A549 (cell line): ENCODE measurements around the gene GOLGA6L2. TPM values are rescaled to one million over a fixed set of nuclear protein-coding genes. Genes with fewer than 3 reads are reported as not detected.

ENCODE experiments used
- BHLHE40 ChIP-seq: IDR thresholded peaks from 2 replicates; pipeline ENCODE4 v1.6.1; 2012; ENCODE audit warnings: low read depth, low read length, inconsistent platforms
- CBX2 ChIP-seq: fragments of 200-600 bp; sonication (generic); IDR thresholded peaks from 2 replicates; pipeline ENCODE4 v1.6.1; 2016; ENCODE audit warnings: low read depth, mild to moderate bottlenecking, borderline replicate concordance
- CBX8 ChIP-seq: fragments of 200-600 bp; sonication (generic); IDR thresholded peaks from 2 replicates; pipeline ENCODE4 v1.6.1; 2016
- CHD2 ChIP-seq: fragments of 150-350 bp; IDR thresholded peaks from 2 replicates; pipeline ENCODE4 v1.6.1; 2014; ENCODE audit warnings: low read length; ENCODE audit not compliant: partially characterized antibody
- CHD4 ChIP-seq: fragments of 200-600 bp; sonication (generic); IDR thresholded peaks from 2 replicates; pipeline ENCODE4 v1.6.1; 2016; ENCODE audit warnings: antibody characterized with exemption, mild to moderate bottlenecking, borderline replicate concordance
- EHMT2 ChIP-seq: fragments of 200-600 bp; sonication (generic); IDR thresholded peaks from 2 replicates; pipeline ENCODE4 v1.6.1; 2016; ENCODE audit warnings: antibody characterized with exemption, low read depth, mild to moderate bottlenecking, moderate library complexity
- EP300 ChIP-seq, 2 experiments: fragments of >200 bp; sonication (Bioruptor Twin); formaldehyde crosslinking; IDR thresholded peaks; 2 replicates in 1 of 2; 3 replicates in 1 of 2; pipeline ENCODE4 v1.6.1; 2016 to 2017
- FOSB ChIP-seq: fragments of 250-450 bp; sonication (Bioruptor Pico); IDR thresholded peaks from 2 replicates; pipeline ENCODE4 v1.5.0; 2020; ENCODE audit warnings: mild to moderate bottlenecking, moderate library complexity
- FOSL2 ChIP-seq, 2 experiments: fragments of 450-650 bp in 1 of 2; fragments of >200 bp in 1 of 2; sonication (Bioruptor Twin) in 1 of 2; formaldehyde crosslinking; IDR thresholded peaks; 2 replicates each; pipeline versions ENCODE4 v1.5.0 to v1.6.1; 2016 to 2020; ENCODE audit warnings: mild to moderate bottlenecking in 1 of 2, moderate library complexity in 1 of 2
- HEYL ChIP-seq: fragments of 250-450 bp; sonication (Bioruptor Pico); IDR thresholded peaks from 2 replicates; pipeline ENCODE4 v1.8.0; 2021; ENCODE audit warnings: mild to moderate bottlenecking, moderate library complexity
- JUN ChIP-seq, 2 experiments: fragments of >200 bp; sonication (Bioruptor Twin); formaldehyde crosslinking; IDR thresholded peaks; 2 replicates in 1 of 2; 3 replicates in 1 of 2; pipeline ENCODE4 v1.6.1; 2016 to 2017
- JUNB ChIP-seq: fragments of >200 bp; sonication (Bioruptor Twin); formaldehyde crosslinking; IDR thresholded peaks from 2 replicates; pipeline ENCODE4 v1.6.1; 2016
- KDM5A ChIP-seq: fragments of 200-600 bp; sonication (generic); IDR thresholded peaks from 2 replicates; pipeline ENCODE4 v1.6.1; 2016; ENCODE audit warnings: antibody characterized with exemption, mild to moderate bottlenecking
- MAFK ChIP-seq: fragments of 450-650 bp; IDR thresholded peaks from 2 replicates; pipeline ENCODE4 v1.6.1; 2014; ENCODE audit not compliant: partially characterized antibody
- MYC ChIP-seq: IDR thresholded peaks from 2 replicates; pipeline ENCODE4 v1.6.1; 2012; ENCODE audit warnings: mild to moderate bottlenecking, inconsistent platforms, low read length, improper control_type of control experiment, borderline replicate concordance
- NPAS2 ChIP-seq: fragments of 250-450 bp; sonication (Bioruptor Pico); IDR thresholded peaks from 2 replicates; pipeline ENCODE4 v1.8.0; 2022; ENCODE audit warnings: mild to moderate bottlenecking, moderate library complexity, borderline replicate concordance
- NR3C1 ChIP-seq: fragments of >200 bp; sonication (Bioruptor Twin); formaldehyde crosslinking; IDR thresholded peaks from 3 replicates; pipeline ENCODE4 v1.6.1; 2017
- POLR2A ChIP-seq: IDR thresholded peaks from 2 replicates; pipeline ENCODE4 v1.6.1; 2012; ENCODE audit warnings: mild to moderate bottlenecking, low read length
- POLR2AphosphoS2 ChIP-seq: conservative IDR thresholded peaks from 2 replicates; pipeline ENCODE4 v1.6.1; 2012; ENCODE audit warnings: low read length, improper control_type of control experiment, inconsistent platforms
- RAD21 ChIP-seq, 2 experiments: fragments of >200 bp in 1 of 2; sonication (Bioruptor Twin) in 1 of 2; formaldehyde crosslinking in 1 of 2; IDR thresholded peaks in 1 of 2; conservative IDR thresholded peaks in 1 of 2; 2 replicates in 1 of 2; 3 replicates in 1 of 2; pipeline ENCODE4 v1.6.1; 2012 to 2018; ENCODE audit warnings: inconsistent platforms in 1 of 2
- RFX5 ChIP-seq: fragments of 450-650 bp; IDR thresholded peaks from 2 replicates; pipeline ENCODE4 v1.7.1; 2014; ENCODE audit warnings: antibody characterized with exemption, mild to moderate bottlenecking, moderate library complexity
- RNF2 ChIP-seq: fragments of 200-600 bp; sonication (generic); IDR thresholded peaks from 2 replicates; pipeline ENCODE4 v1.6.1; 2016; ENCODE audit warnings: low read depth, mild to moderate bottlenecking, antibody characterized with exemption, moderate library complexity, borderline replicate concordance
- SREBF2 ChIP-seq: fragments of 450-650 bp; IDR thresholded peaks from 2 replicates; pipeline ENCODE4 v1.6.1; 2014; ENCODE audit warnings: mild to moderate bottlenecking, moderate library complexity
- TFCP2L1 ChIP-seq: fragments of 250-450 bp; sonication (Bioruptor Pico); IDR thresholded peaks from 2 replicates; pipeline ENCODE4 v1.5.0; 2021; ENCODE audit warnings: mild to moderate bottlenecking
- TP53 ChIP-seq: fragments of 250-450 bp; sonication (Bioruptor Pico); IDR thresholded peaks from 2 replicates; pipeline ENCODE4 v1.5.0; 2021; ENCODE audit warnings: mild to moderate bottlenecking, moderate library complexity
- ZC3H11A ChIP-seq: fragments of 450-650 bp; IDR thresholded peaks from 2 replicates; pipeline ENCODE4 v1.6.1; 2014; ENCODE audit warnings: antibody characterized with exemption, mild to moderate bottlenecking
- ZFP36 ChIP-seq: fragments of 450-650 bp; IDR thresholded peaks from 2 replicates; pipeline ENCODE4 v1.6.1; 2014; ENCODE audit warnings: borderline replicate concordance; ENCODE audit not compliant: partially characterized antibody
- polyA plus RNA-seq, 4 experiments: library from polyadenylated mRNA; depleted of rRNA in 3 of 4; stranded (reverse); fragments of >200 nt; fragmentation: RNase III in 1 of 4; extraction: RNeasy Plus Mini Kit Qiagen cat#74134 plus additional on column Dnase treatment in 1 of 4; gene quantifications; 2 replicates in 3 of 4; 3 replicates in 1 of 4; pipeline ENCODE4 v1.2.3, GENCODE V29; 2011 to 2017
- TF ChIP-seq, protein P1 (sequence below): fragments of 250-450 bp; sonication (Bioruptor Pico); IDR thresholded peaks from 2 replicates; pipeline ENCODE4 v1.5.0; 2021; ENCODE audit warnings: mild to moderate bottlenecking, moderate library complexity, borderline replicate concordance
- TF ChIP-seq, protein P2 (sequence below): fragments of >200 bp; sonication (Bioruptor Twin); formaldehyde crosslinking; IDR thresholded peaks from 2 replicates; pipeline ENCODE4 v1.6.1; 2016
- TF ChIP-seq, protein P3 (sequence below): fragments of >200 bp; sonication (Bioruptor Twin); formaldehyde crosslinking; IDR thresholded peaks from 3 replicates; pipeline ENCODE4 v1.5.1; 2016
- TF ChIP-seq, protein P4 (sequence below): IDR thresholded peaks from 2 replicates; pipeline ENCODE4 v1.6.1; 2012

GOLGA6L2 gene
- polyA plus RNA-seq, 2 of the 4 experiments (the other 2 are of a cell fraction), result 0.03 TPM; not detected in 1

DNA sequence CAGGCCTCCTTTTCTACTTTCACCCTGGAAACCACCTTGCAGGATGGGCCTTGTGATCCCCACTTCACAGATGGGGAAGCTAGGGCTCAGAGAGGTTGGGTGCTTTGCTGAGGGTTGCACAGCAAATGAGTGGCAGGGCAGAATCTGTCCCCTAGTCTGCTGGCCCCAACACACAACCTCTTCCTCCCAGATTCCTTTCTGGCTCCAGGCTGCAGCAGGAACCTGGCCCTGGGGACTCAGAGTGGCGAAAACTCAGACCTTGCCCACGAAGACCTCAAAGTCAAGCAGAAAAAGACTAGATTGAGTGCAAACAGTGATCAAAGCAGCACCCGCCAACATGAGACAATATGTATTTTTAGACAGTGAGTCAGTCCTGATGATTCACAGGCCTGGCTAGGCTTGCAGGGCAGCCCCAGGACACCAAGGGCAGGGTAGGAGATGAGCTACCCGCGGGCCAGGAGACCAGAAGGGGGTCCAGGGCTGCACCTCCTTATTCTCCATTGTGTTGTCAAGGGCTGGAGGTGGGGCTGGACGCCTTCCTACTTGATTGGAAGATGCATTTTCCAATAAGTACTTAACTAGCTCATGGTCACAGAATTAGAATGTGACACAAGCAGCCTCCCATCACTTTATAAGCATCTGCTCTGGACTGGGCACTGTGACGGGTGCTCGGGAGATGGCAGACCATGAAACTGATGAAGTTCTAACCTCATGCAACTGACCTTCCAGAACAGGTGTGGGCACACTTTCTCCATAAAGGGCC is 23.9 kb downstream of the GOLGA6L2 start (continued):
- TF ChIP-seq RNF2 (no peak), CHD2 (no peak), ZC3H11A (no peak), MYC (no peak), BHLHE40 (no peak), HEYL (CRISPR knock-in tag) (no peak), FOSL2 (IDR thresholded peaks at IDR 0.05) (peak; percentile 87), FOSL2 (CRISPR knock-in tag; IDR thresholded peaks at IDR 0.05) (peak; percentile 88), SREBF2 (no peak), TP53 (CRISPR knock-in tag) (no peak), FOSB (no peak), POLR2A (no peak), CHD4 (no peak), ZFP36 (peak; percentile 97), CBX2 (no peak), TFCP2L1 (CRISPR knock-in tag) (no peak), KDM5A (no peak), CBX8 (no peak), POLR2AphosphoS2 (no peak), RAD21 (conservative IDR thresholded peaks at IDR 0.05 in 1 of 2, IDR thresholded peaks at IDR 0.05 in 1 of 2) (peak in 1 of 2 experiments; percentile 2; a peak in 1 of 5 replicates), JUN (IDR thresholded peaks at IDR 0.05) (peak; percentile 35 to 67; a peak in 3 of 5 replicates), NR3C1 (no peak), RFX5 (no peak), JUNB (peak; percentile 92), MAFK (no peak), EHMT2 (no peak), NPAS2 (CRISPR knock-in tag) (no peak), EP300 (IDR thresholded peaks at IDR 0.05) (peak; percentile 21 to 46; a peak in 2 of 5 replicates)
- TF ChIP-seq, protein P1, sequence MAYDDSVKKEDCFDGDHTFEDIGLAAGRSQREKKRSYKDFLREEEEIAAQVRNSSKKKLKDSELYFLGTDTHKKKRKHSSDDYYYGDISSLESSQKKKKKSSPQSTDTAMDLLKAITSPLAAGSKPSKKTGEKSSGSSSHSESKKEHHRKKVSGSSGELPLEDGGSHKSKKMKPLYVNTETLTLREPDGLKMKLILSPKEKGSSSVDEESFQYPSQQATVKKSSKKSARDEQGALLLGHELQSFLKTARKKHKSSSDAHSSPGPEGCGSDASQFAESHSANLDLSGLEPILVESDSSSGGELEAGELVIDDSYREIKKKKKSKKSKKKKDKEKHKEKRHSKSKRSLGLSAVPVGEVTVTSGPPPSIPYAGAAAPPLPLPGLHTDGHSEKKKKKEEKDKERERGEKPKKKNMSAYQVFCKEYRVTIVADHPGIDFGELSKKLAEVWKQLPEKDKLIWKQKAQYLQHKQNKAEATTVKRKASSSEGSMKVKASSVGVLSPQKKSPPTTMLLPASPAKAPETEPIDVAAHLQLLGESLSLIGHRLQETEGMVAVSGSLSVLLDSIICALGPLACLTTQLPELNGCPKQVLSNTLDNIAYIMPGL (CRISPR knock-in tag), result no peak
- TF ChIP-seq, protein P2, sequence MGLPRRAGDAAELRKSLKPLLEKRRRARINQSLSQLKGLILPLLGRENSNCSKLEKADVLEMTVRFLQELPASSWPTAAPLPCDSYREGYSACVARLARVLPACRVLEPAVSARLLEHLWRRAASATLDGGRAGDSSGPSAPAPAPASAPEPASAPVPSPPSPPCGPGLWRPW, result no peak
- TF ChIP-seq, protein P3, sequence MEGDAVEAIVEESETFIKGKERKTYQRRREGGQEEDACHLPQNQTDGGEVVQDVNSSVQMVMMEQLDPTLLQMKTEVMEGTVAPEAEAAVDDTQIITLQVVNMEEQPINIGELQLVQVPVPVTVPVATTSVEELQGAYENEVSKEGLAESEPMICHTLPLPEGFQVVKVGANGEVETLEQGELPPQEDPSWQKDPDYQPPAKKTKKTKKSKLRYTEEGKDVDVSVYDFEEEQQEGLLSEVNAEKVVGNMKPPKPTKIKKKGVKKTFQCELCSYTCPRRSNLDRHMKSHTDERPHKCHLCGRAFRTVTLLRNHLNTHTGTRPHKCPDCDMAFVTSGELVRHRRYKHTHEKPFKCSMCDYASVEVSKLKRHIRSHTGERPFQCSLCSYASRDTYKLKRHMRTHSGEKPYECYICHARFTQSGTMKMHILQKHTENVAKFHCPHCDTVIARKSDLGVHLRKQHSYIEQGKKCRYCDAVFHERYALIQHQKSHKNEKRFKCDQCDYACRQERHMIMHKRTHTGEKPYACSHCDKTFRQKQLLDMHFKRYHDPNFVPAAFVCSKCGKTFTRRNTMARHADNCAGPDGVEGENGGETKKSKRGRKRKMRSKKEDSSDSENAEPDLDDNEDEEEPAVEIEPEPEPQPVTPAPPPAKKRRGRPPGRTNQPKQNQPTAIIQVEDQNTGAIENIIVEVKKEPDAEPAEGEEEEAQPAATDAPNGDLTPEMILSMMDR, result no peak
- TF ChIP-seq, protein P4, sequence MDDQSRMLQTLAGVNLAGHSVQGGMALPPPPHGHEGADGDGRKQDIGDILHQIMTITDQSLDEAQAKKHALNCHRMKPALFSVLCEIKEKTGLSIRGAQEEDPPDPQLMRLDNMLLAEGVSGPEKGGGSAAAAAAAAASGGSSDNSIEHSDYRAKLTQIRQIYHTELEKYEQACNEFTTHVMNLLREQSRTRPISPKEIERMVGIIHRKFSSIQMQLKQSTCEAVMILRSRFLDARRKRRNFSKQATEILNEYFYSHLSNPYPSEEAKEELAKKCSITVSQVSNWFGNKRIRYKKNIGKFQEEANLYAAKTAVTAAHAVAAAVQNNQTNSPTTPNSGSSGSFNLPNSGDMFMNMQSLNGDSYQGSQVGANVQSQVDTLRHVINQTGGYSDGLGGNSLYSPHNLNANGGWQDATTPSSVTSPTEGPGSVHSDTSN, result no peak
